Type B pancreatic cell (in vitro differentiated cells): ENCODE measurements around the gene SLC44A1. TPM values are rescaled to one million over a fixed set of nuclear protein-coding genes. Genes with fewer than 3 reads are reported as not detected.

Experiments
- DNase-seq: peaks from one replicate; pipeline ENCODE4 v3.0.0; 2021; ENCODE audit warnings: mixed read lengths; ENCODE audit not compliant: unreplicated experiment; ENCODE audit errors: extremely low spot score
- H3K27ac Mint-ChIP-seq: 2 replicates; pipeline ENCODE4 v1.8.0; 2021; ENCODE audit warnings: mild to moderate bottlenecking, mixed read lengths
- H3K27me3 Mint-ChIP-seq: 2 replicates; pipeline ENCODE4 v1.8.0; 2021; ENCODE audit warnings: mixed read lengths
- H3K36me3 Mint-ChIP-seq: 2 replicates; pipeline ENCODE4 v1.8.0; 2021; ENCODE audit warnings: mixed read lengths
- H3K4me1 Mint-ChIP-seq: one replicate; pipeline ENCODE4 v1.8.0; 2021; ENCODE audit warnings: mixed read lengths; ENCODE audit not compliant: unreplicated experiment
- H3K4me3 Mint-ChIP-seq: 2 replicates; pipeline ENCODE4 v1.8.0; 2021; ENCODE audit warnings: mild to moderate bottlenecking, mixed read lengths
- H3K9me3 Mint-ChIP-seq: 2 replicates; pipeline ENCODE4 v1.8.0; 2021; ENCODE audit warnings: mixed read lengths
- total RNA-seq: library from RNA; stranded (reverse); gene quantifications from 2 replicates; pipeline ENCODE4 v1.2.1, GENCODE V29; 2021; ENCODE audit warnings: low replicate concordance
- TF ChIP-seq, protein P1 (sequence below): fragments of 200-600 bp; sonication (generic); conservative IDR thresholded peaks from 2 replicates; pipeline ENCODE4 v1.5.0; 2021; ENCODE audit warnings: antibody characterized with exemption, mild to moderate bottlenecking

SLC44A1 gene
- total RNA-seq, 1 donor from 2014 or later: 47.2 TPM

DNA sequence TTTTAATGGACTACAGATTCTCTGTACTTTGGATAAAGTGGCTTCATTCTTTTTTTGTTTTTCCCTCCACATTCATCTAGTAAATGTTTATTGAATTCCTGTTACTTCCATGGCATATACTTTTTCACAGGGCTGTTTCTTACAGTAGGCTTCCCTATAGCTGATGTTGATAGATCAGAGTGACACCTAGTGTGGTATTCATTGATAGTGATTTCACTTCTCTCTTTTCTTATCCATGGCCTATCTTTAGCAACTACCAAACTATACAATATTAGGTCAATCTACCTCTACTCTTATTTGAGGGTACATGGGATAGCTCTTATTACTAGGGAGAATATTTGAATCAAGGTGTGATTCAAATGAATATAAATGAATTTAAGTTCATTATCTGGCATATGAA lies 239.2 kb downstream of the SLC44A1 start:
- Mint-ChIP-seq H3K4me3 (no peak overlapping the region), H3K27ac (no peak overlapping the region), H3K9me3 (no peaks in the 10 kb centered on the region), H3K36me3 (peaks cover 11% of the 10 kb centered on the region), H3K4me1 (no peaks in the 10 kb centered on the region), H3K27me3 (no peaks in the 10 kb centered on the region)
- DNase-seq: no peak
- TF ChIP-seq, protein P1, sequence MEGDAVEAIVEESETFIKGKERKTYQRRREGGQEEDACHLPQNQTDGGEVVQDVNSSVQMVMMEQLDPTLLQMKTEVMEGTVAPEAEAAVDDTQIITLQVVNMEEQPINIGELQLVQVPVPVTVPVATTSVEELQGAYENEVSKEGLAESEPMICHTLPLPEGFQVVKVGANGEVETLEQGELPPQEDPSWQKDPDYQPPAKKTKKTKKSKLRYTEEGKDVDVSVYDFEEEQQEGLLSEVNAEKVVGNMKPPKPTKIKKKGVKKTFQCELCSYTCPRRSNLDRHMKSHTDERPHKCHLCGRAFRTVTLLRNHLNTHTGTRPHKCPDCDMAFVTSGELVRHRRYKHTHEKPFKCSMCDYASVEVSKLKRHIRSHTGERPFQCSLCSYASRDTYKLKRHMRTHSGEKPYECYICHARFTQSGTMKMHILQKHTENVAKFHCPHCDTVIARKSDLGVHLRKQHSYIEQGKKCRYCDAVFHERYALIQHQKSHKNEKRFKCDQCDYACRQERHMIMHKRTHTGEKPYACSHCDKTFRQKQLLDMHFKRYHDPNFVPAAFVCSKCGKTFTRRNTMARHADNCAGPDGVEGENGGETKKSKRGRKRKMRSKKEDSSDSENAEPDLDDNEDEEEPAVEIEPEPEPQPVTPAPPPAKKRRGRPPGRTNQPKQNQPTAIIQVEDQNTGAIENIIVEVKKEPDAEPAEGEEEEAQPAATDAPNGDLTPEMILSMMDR: no peak

DNA sequence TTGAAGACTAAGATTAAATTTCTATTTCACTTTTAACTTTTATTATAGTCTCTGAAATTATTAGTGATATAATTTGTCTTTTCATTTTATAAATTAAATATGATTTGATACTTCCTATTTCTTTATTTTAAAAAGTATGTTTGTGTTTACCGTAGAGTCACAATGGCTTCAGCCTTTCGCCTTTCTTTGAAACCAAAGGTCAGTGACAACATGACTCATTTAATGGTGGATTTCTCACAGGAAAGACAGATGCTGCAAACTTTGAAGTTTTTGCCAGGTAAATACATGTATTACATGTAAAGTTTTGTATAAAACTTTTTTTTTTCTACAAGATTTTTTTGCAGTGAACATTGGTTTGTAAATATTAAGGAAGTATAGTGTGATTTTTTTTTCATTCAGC lies 239.8 kb downstream of the SLC44A1 start:
- TF ChIP-seq, protein P1: no peak
- Mint-ChIP-seq H3K27me3 (no peaks in the 10 kb centered on the region), H3K27ac (no peak overlapping the region), H3K4me3 (no peak overlapping the region), H3K9me3 (no peaks in the 10 kb centered on the region), H3K36me3 (peaks cover 11% of the 10 kb centered on the region), H3K4me1 (no peaks in the 10 kb centered on the region)
- DNase-seq: no peak

DNA sequence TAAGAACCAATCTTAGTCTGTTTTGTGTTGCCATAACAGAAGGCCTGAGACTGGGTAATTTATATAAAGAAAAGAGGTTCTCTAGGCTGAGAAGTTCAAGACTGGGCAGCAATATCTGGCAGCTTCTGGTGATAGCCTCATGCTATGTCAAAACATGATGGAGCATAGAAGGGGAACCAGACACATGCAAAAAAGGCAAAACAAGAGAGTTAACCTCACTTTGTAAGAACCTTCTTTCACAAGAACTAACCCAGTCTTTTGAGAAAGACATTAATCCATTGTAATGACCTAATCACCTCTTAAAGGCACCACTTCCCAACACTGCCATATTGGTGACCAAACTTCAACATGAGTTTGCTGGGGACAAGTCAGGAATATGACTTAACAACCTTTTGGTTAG lies 240.7 kb downstream of the SLC44A1 start:
- no peak overlapping the region for H3K27ac Mint-ChIP-seq
- H3K27me3 Mint-ChIP-seq: no peaks in the 10 kb centered on the region
- peaks cover 11% of the 10 kb centered on the region for H3K36me3 Mint-ChIP-seq
- TF ChIP-seq, protein P1: no peak
- H3K9me3 Mint-ChIP-seq: no peaks in the 10 kb centered on the region
- no peak overlapping the region for H3K4me3 Mint-ChIP-seq
- DNase-seq: no peak
- no peaks in the 10 kb centered on the region for H3K4me1 Mint-ChIP-seq

Other genes starting within 250 kb of the SLC44A1 start
- 6.3 and 11.6 TPM in 2 replicates for gene FSD1L, start 203.4 kb downstream of the SLC44A1 start, total RNA-seq